GM18870 (cell line): ENCODE data around the gene RDH13.

Experiments used
- ATAC-seq: cut with Tn5 transposase; IDR thresholded peaks from one replicate; pipeline ENCODE4 v1.9.1; 2021; ENCODE audit warnings: moderate library complexity; ENCODE audit not compliant: unreplicated experiment

Gene RDH13

GRCh38 chr19:55091955-55092354 lies 29.0 kb upstream of the RDH13 start:
- no peak for ATAC-seq

- no peak for ATAC-seq
Measured at GRCh38 chr19:55091126-55091910, 28.4 kb upstream of the RDH13 start.

- ATAC-seq = no peak
Measured at GRCh38 chr19:55090564-55090963, 27.6 kb upstream of the RDH13 start.

GRCh38 chr19:55089342-55089944 lies 26.5 kb upstream of the RDH13 start:
- no peak for ATAC-seq

GRCh38 chr19:55088543-55089341 lies 25.8 kb upstream of the RDH13 start:
- no peak for ATAC-seq

- ATAC-seq = no peak
Measured at GRCh38 chr19:55088021-55088451, 25.1 kb upstream of the RDH13 start.

GRCh38 chr19:55087542-55087901 lies 24.6 kb upstream of the RDH13 start:
- ATAC-seq = no peak

GRCh38 chr19:55086730-55087541 lies 24.0 kb upstream of the RDH13 start:
- no peak for ATAC-seq

- no peak for ATAC-seq
Measured at GRCh38 chr19:55085923-55086715, 23.2 kb upstream of the RDH13 start.

- ATAC-seq = no peak
Measured at GRCh38 chr19:55084416-55084815, 21.5 kb upstream of the RDH13 start.

- no peak for ATAC-seq
Measured at GRCh38 chr19:55083004-55083850, 20.3 kb upstream of the RDH13 start.

- no peak for ATAC-seq
Measured at GRCh38 chr19:55082020-55082851, 19.3 kb upstream of the RDH13 start.

GRCh38 chr19:55081770-55082019 lies 18.7 kb upstream of the RDH13 start:
- no peak for ATAC-seq

- no peak for ATAC-seq
Measured at GRCh38 chr19:55080968-55081769, 18.2 kb upstream of the RDH13 start.

- no peak for ATAC-seq
Measured at GRCh38 chr19:55080121-55080967, 17.4 kb upstream of the RDH13 start.

- no peak for ATAC-seq
Measured at GRCh38 chr19:55079400-55080038, 16.6 kb upstream of the RDH13 start.

- no peak for ATAC-seq
Measured at GRCh38 chr19:55078996-55079395, 16.0 kb upstream of the RDH13 start.
